Measurements from ENCODE around the gene RNF213.

RNF213 gene

GRCh38 chr17:80290156-80290555, 29.5 kb downstream of the RNF213 start:
- Histone ChIP-seq H3K4me3 (ENCODE audit: insufficient read depth, low read length, poor library complexity, severe bottlenecking) (no peak overlapping the region), H3K79me2 (ENCODE audit: insufficient read depth, low read length) (no peaks in the 10 kb centered on the region), H3K9me3 (ENCODE audit: insufficient read depth, low read length) (no peaks in the 10 kb centered on the region), H4K20me1 (ENCODE audit: low read depth, low read length) (no peaks in the 10 kb centered on the region), H3K36me3 (ENCODE audit: low read length) (no peaks in the 10 kb centered on the region), H3K9me2 (replicated peaks; ENCODE audit: insufficient read depth, low read length) (no peaks in the 10 kb centered on the region), H3K9ac (ENCODE audit: low read length) (no peak overlapping the region), H3K27me3 (ENCODE audit: low read length) (no peaks in the 10 kb centered on the region), H2AFZ (ENCODE audit: low read depth, low read length, severe bottlenecking) (no peak overlapping the region), H3F3A (ENCODE audit: insufficient read depth) (no peaks in the 10 kb centered on the region), H3K4me2 (ENCODE audit: low read depth, low read length, poor library complexity, severe bottlenecking) (no peak overlapping the region), H3K27ac (ENCODE audit: low read depth, low read length) (no peak overlapping the region)
- TF ChIP-seq EZH2phosphoT487 (conservative IDR thresholded peaks at IDR 0.05; ENCODE audit: low read length) (no peak), CTCF (IDR thresholded peaks at IDR 0.05; ENCODE audit: insufficient read depth, low read length, poor library complexity, severe bottlenecking) (no peak)

GRCh38 chr17:80291260-80291659, 30.6 kb downstream of the RNF213 start:
- Histone ChIP-seq H4K20me1 (ENCODE audit: low read depth, low read length) (no peaks in the 10 kb centered on the region), H3K9me3 (ENCODE audit: insufficient read depth, low read length) (no peaks in the 10 kb centered on the region), H3K4me2 (ENCODE audit: low read depth, low read length, poor library complexity, severe bottlenecking) (no peak overlapping the region), H3K36me3 (ENCODE audit: low read length) (no peaks in the 10 kb centered on the region), H3K27ac (ENCODE audit: low read depth, low read length) (no peak overlapping the region), H2AFZ (ENCODE audit: low read depth, low read length, severe bottlenecking) (no peak overlapping the region), H3K79me2 (ENCODE audit: insufficient read depth, low read length) (no peaks in the 10 kb centered on the region), H3F3A (ENCODE audit: insufficient read depth) (no peaks in the 10 kb centered on the region), H3K27me3 (ENCODE audit: low read length) (no peaks in the 10 kb centered on the region), H3K4me3 (ENCODE audit: insufficient read depth, low read length, poor library complexity, severe bottlenecking) (no peak overlapping the region), H3K9me2 (replicated peaks; ENCODE audit: insufficient read depth, low read length) (no peaks in the 10 kb centered on the region), H3K9ac (ENCODE audit: low read length) (no peak overlapping the region)
- no peak for TF ChIP-seq EZH2phosphoT487 (conservative IDR thresholded peaks at IDR 0.05; ENCODE audit: low read length)
- no peak for TF ChIP-seq CTCF (IDR thresholded peaks at IDR 0.05; ENCODE audit: insufficient read depth, low read length, poor library complexity, severe bottlenecking)

GRCh38 chr17:80291691-80292487, 31.2 kb downstream of the RNF213 start:
- no peaks in the 10 kb centered on the region for H3K36me3 ChIP-seq (ENCODE audit: low read length)
- no peaks in the 10 kb centered on the region for H3K79me2 ChIP-seq (ENCODE audit: insufficient read depth, low read length)
- no peak for TF ChIP-seq CTCF (IDR thresholded peaks at IDR 0.05; ENCODE audit: insufficient read depth, low read length, poor library complexity, severe bottlenecking)
- no peak for TF ChIP-seq EZH2phosphoT487 (conservative IDR thresholded peaks at IDR 0.05; ENCODE audit: low read length)
- no peaks in the 10 kb centered on the region for H3F3A ChIP-seq (ENCODE audit: insufficient read depth)
- H3K27me3 ChIP-seq (ENCODE audit: low read length): no peaks in the 10 kb centered on the region
- H3K4me2 ChIP-seq (ENCODE audit: low read depth, low read length, poor library complexity, severe bottlenecking): no peak overlapping the region
- H3K9me2 ChIP-seq (replicated peaks; ENCODE audit: insufficient read depth, low read length): no peaks in the 10 kb centered on the region
- H3K9me3 ChIP-seq (ENCODE audit: insufficient read depth, low read length): no peaks in the 10 kb centered on the region
- no peak overlapping the region for H3K9ac ChIP-seq (ENCODE audit: low read length)
- H4K20me1 ChIP-seq (ENCODE audit: low read depth, low read length): no peaks in the 10 kb centered on the region
- no peak overlapping the region for H3K27ac ChIP-seq (ENCODE audit: low read depth, low read length)
- H3K4me3 ChIP-seq (ENCODE audit: insufficient read depth, low read length, poor library complexity, severe bottlenecking): no peak overlapping the region
- H2AFZ ChIP-seq (ENCODE audit: low read depth, low read length, severe bottlenecking): no peak overlapping the region

Measured in SU-DHL-6 (cell line).